Mesothelial cell of epicardium (in vitro differentiated cells): ENCODE data around the gene PLCH2. TPM values are rescaled to one million over a fixed set of nuclear protein-coding genes. Genes with fewer than 3 reads are reported as not detected.

Experiments
- DNase-seq, 2 experiments: peaks; one replicate each; pipeline ENCODE4 v3.0.0; 2021; ENCODE audit warnings: low spot score in 2 of 2; ENCODE audit not compliant: unreplicated experiment in 2 of 2
- H3K27ac Mint-ChIP-seq: 2 replicates; pipeline ENCODE4 v1.8.0; 2021; ENCODE audit warnings: mixed read lengths
- H3K27me3 Mint-ChIP-seq: 2 replicates; pipeline ENCODE4 v1.8.0; 2021; ENCODE audit warnings: low read depth, mixed read lengths
- H3K36me3 Mint-ChIP-seq: 2 replicates; pipeline ENCODE4 v1.8.0; 2021; ENCODE audit warnings: mixed read lengths
- H3K4me1 Mint-ChIP-seq: 2 replicates; pipeline ENCODE4 v1.8.0; 2021; ENCODE audit warnings: mixed read lengths
- H3K4me3 Mint-ChIP-seq: 2 replicates; pipeline ENCODE4 v1.8.0; 2021; ENCODE audit warnings: mild to moderate bottlenecking, moderate library complexity, mixed read lengths
- H3K9me3 Mint-ChIP-seq: 2 replicates; pipeline ENCODE4 v1.8.0; 2021; ENCODE audit warnings: mixed read lengths
- CTCF ChIP-seq: fragments of 200-600 bp; sonication (generic); IDR thresholded peaks from one replicate; pipeline ENCODE4 v1.5.0; 2021; ENCODE audit warnings: antibody characterized with exemption; ENCODE audit not compliant: unreplicated experiment
- total RNA-seq: library from RNA; stranded (reverse); gene quantifications from 3 replicates; pipeline ENCODE4 v1.2.1, GENCODE V29; 2021

Gene PLCH2
- total RNA-seq: 1.7 to 2.1 TPM (median 1.8 TPM) in 3 replicates

- Mint-ChIP-seq H3K36me3 (no peaks in the 10 kb centered on the region), H3K4me1 (peaks cover 3% of the 10 kb centered on the region), H3K4me3 (no peak within 1 kb of the TSS), H3K27ac (no peak within 1 kb of the TSS), H3K27me3 (no peaks in the 10 kb centered on the region), H3K9me3 (no peaks in the 10 kb centered on the region)
- no peak for TF ChIP-seq CTCF
- DNase-seq: no peak
Observed at GRCh38 chr1:2476061-2476999, at the start of gene PLCH2. Gene PLCH2 (plus strand): TSS chr1:2476289. CDS start chr1:2476589, 300 bp downstream.

GRCh38 chr1:2426540-2426939 is 49.5 kb upstream of the PLCH2 start:
- Mint-ChIP-seq H3K36me3 (no peaks in the 10 kb centered on the region), H3K4me1 (peaks cover 5% of the 10 kb centered on the region), H3K9me3 (peaks cover 8% of the 10 kb centered on the region), H3K27ac (no peak overlapping the region), H3K27me3 (peaks cover 34% of the 10 kb centered on the region), H3K4me3 (no peak overlapping the region)
- DNase-seq: no peak
- TF ChIP-seq CTCF: no peak

GRCh38 chr1:2427051-2427450 is 49.0 kb upstream of the PLCH2 start:
- no peak for TF ChIP-seq CTCF
- peaks cover 6% of the 10 kb centered on the region for H3K4me1 Mint-ChIP-seq
- H3K9me3 Mint-ChIP-seq: peaks cover 8% of the 10 kb centered on the region
- H3K36me3 Mint-ChIP-seq: no peaks in the 10 kb centered on the region
- no peak overlapping the region for H3K4me3 Mint-ChIP-seq
- H3K27ac Mint-ChIP-seq: no peak overlapping the region
- H3K27me3 Mint-ChIP-seq: peaks cover 30% of the 10 kb centered on the region
- no peak for DNase-seq

- peaks cover under 1% of the 10 kb centered on the region for H3K9me3 Mint-ChIP-seq
- no peak for DNase-seq
- H3K27ac Mint-ChIP-seq: no peak overlapping the region
- H3K27me3 Mint-ChIP-seq: peaks cover 25% of the 10 kb centered on the region
- no peak overlapping the region for H3K4me3 Mint-ChIP-seq
- H3K4me1 Mint-ChIP-seq: peaks cover 6% of the 10 kb centered on the region
- TF ChIP-seq CTCF: no peak
- no peaks in the 10 kb centered on the region for H3K36me3 Mint-ChIP-seq
Observed at GRCh38 chr1:2427976-2428375, 48.1 kb upstream of the PLCH2 start.

- DNase-seq: no peak
- H3K27me3 Mint-ChIP-seq: peaks cover 26% of the 10 kb centered on the region
- H3K4me1 Mint-ChIP-seq: peaks cover 6% of the 10 kb centered on the region
- no peak overlapping the region for H3K27ac Mint-ChIP-seq
- H3K36me3 Mint-ChIP-seq: no peaks in the 10 kb centered on the region
- no peaks in the 10 kb centered on the region for H3K9me3 Mint-ChIP-seq
- no peak for TF ChIP-seq CTCF
- no peak overlapping the region for H3K4me3 Mint-ChIP-seq
Observed at GRCh38 chr1:2428490-2428889, 47.6 kb upstream of the PLCH2 start.
